HT-29 (cell line): ENCODE results near the gene TELO2. TPM values are rescaled to one million over a fixed set of nuclear protein-coding genes. Genes with fewer than 3 reads are reported as not detected.

ENCODE experiments used
- DNase-seq: peaks from one replicate; pipeline ENCODE4 v3.0.0-alpha.2; 2015; ENCODE audit warnings: low spot score
- total RNA-seq: library from RNA; depleted of rRNA; stranded (reverse); fragments of >200 nt; shearing (Covaris generic); gene quantifications from 2 replicates; pipeline ENCODE4 v1.2.3, GENCODE V29; 2014

The TELO2 gene
- total RNA-seq, 1 experiment from 2014 or later: 72.4 TPM

GRCh38 chr16:1535391-1536291 is 42.5 kb downstream of the TELO2 start:
- DNase-seq: no peak

- no peak for DNase-seq
Observed at GRCh38 chr16:1536601-1537000, 43.4 kb downstream of the TELO2 start.

DNA sequence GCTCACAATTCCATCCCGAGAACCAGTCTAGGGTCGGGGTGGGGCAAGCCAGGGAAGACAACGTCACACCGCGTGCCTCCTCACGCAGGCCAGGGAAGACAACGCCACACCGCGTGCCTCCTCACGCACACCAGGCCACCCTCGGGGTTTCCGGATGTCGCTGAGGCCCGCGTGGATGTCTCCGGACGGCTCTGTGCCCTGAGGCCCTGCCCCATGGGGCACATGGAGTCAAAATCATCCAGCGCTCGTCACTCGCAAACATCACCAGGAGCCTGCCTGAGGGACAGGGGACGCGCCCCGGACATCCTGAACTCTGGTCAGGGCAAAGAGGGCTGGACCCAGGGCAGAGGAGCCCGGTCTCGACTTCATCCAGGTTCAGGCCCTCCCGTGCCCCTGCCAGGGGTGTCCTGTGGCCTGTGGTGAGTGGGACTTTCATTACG is 44.0 kb downstream of the TELO2 start:
- DNase-seq: no peak

GRCh38 chr16:1537763-1538289 is 44.7 kb downstream of the TELO2 start:
- no peak for DNase-seq

DNA sequence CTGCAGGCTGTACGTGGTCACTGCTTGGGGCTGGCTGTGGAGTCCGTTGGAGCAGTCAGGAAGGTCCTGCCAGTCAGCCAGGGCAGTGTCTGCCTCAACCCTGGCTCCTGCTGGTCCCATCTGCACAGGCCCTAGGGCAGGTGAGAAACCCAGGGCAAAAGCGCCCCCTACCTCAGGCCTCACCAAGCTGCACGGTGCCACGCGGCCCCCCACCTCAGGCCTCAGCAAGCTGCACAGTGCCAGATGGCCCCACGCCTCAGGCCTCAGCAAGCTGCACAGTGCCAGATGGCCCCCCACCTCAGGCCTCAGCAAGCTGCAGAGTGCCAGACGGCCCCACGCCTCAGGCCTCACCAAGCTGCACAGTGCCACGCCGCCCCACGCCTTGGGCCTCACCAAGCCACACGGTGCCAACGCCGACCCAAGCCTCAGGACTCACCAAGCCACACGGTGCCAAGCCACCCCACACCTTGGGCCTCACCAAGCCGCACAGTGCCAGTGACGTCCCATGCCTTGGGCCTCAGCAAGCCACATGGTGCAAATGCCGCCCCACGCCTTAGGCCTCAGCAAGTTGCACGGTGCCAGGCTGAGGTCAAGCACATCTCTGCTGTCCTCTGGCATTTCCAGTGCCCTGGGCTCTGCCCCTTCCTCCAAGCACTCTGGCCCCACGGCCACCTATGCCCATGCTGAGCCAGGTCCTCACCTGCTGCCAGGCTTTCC is 45.8 kb downstream of the TELO2 start:
- DNase-seq: peak; percentile 31

GRCh38 chr16:1539720-1540555 is 46.8 kb downstream of the TELO2 start:
- DNase-seq: no peak

GRCh38 chr16:1540556-1540855 is 47.3 kb downstream of the TELO2 start:
- no peak for DNase-seq

- DNase-seq: no peak
Observed at GRCh38 chr16:1541293-1542165, 48.4 kb downstream of the TELO2 start.

GRCh38 chr16:1542166-1542500 is 49.0 kb downstream of the TELO2 start:
- no peak for DNase-seq

DNA sequence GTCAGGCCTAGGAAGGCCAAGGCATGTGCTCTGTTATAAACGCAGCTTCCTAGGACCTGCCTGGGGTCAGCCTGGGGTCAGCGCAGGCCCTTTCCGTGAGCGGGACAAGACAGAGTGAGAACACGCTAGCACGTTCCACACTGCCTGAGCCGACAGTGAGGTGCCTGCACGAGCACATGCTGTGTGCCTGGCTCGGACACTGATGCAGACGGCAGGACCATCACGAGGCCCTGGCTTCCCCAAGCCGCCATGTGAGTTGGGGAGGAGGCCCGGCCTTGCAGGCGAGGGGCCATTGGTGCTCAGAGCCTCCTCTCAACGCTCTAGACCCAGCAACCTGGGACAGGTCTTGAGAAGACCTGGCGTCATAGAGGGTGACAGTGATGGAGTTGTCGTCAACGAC is 49.4 kb downstream of the TELO2 start:
- DNase-seq: no peak

GRCh38 chr16:1543085-1543896 is 50.1 kb downstream of the TELO2 start:
- peak; percentile 55 for DNase-seq

DNA sequence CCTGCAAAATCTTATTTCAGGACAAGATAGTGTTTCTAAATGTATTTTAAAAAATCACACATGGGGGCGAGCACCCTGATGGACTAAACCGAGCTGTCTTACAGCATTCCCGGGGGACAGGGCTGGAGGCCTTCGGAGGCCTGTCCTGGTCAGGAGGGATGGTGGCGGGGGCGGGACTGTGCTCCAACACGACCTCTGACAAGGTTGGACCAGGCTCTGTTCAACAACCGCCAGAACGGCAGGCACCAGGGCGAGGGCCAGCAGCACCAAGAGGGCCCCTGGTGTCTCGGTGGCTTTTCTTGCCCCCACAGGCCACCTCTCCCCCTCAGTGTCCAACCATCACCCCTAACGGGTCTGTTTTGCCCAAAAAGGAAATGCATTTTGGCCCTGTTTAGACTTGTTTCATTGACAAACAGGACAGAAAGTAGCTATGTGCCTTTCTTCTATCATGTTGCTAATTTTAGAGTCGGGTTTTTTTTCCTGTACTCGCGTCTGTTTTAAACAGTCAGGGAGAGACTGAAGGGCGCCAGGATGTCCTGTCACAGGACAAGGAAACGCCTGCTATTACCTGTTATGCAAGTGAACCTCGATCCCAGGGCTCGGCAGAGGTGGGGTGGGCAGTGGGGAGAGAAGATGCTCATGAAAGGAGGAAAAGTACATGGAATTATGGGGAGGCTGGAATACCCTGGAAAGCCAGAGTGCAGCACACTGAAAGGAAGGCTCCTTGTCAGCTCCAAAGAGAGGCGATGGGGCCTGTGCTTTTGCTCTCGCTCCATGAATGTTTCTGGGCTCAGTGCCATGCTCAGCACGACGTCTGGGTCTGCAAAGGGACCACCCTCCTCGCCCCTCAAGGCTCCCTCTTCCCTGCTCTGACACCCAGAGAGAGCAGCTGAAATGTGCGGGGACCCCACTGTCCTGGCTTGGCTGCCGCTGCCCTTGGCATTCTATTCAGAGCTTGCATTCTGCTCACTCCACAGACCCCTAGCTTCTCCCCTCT is 52.2 kb downstream of the TELO2 start:
- DNase-seq: no peak

GRCh38 chr16:1546430-1546829 is 53.3 kb downstream of the TELO2 start:
- DNase-seq: no peak

DNA sequence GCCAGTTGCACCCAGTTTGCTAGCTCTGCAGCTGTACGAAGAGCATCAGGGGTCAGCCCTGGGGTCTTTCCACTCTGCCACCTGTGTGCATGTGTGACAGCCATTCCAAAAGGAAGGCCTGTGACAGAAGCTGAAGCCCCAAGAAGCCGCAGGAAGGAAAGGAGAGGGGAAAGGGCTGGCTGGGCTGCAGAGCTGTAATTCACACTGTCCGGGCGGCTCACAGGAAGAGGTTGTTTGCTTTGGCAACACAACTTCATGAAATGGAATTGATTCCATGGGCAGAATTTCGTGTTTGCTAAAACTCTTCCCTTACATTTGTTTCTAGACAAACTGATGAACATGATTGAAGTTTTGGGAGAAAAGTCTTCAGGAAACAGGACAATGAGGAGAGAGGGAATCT is 55.1 kb downstream of the TELO2 start:
- no peak for DNase-seq

DNA sequence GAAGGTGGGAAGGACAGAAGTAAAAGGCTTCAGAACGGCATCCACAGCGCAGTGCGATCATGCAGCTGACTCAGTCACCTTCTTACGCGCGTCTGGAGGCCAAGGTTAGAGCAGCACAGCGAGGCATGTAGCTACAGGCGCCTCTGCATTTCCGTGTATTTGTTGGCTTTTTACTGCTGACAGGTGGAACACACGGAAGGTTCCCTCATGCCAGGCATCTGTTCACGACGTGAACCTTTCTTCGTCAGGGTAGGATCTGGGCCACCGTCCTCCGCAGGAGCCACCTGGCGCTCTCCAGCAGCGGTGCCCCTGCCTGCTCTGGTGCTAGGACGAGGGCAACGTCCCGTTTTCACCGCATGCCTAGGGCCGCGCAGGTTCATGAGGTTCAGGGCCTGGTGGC is 55.6 kb downstream of the TELO2 start:
- DNase-seq: no peak

GRCh38 chr16:1550069-1550468 is 56.9 kb downstream of the TELO2 start:
- no peak for DNase-seq

- no peak for DNase-seq
Observed at GRCh38 chr16:1550696-1551095, 57.5 kb downstream of the TELO2 start.

DNA sequence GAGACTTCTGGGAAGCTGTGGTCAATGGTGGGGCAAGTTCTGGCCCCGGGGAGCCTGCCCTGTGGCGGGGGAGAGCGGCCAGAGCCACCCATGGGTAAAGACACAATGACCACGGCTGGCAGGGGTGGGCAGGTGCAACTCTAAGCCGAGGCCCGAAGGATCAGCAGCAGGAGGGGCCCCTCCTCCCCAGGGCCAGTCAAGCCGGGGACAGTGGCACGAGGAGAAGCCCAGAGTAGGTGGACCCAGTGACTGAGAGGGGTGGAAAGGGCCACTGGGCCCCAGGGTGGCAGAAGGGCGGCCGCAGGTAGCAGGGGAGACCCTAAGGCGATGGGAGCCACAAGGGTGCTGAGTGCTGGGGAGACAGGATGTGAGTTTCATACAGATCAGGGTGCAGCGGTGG is 58.0 kb downstream of the TELO2 start:
- no peak for DNase-seq

DNA sequence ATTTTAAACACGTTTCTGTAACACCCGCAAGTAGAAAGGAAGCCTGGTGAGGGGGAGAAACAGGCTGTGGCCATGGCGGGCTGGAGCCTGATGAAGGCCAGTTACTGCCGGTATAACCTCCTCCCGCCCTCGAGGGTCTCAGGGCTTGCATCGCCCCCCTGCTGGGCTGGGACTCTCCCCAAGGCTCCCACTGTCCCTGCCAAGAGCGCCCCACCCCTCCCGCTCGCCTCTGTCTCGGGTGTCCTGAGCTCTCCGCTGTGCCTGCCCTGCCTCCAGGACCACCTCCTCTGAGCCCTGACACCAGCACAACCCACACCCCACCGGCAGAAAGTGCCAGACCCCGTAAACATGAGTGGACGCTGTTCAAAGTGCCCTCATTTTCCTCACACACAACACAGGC is 59.0 kb downstream of the TELO2 start:
- no peak for DNase-seq
